Endothelial cell of umbilical vein (primary cell): ENCODE data around the gene TMEM213. TPM values are rescaled to one million over a fixed set of nuclear protein-coding genes. Genes with fewer than 3 reads are reported as not detected.

Experiments
- BruUV-seq: library from RNA; stranded (reverse); fragments of 400-500 nt; replicated peaks from 2 replicates; lab custom pipeline; 2021; lab: Mats Ljungman, UMichigan
- CTCF ChIA-PET: fragments of 300-600, 350-600 bp; sonication (Branson Sonifier 250); formaldehyde crosslinking; loops from one replicate; lab custom pipeline; 2021; ENCODE audit warnings: antibody characterized with exemption, inconsistent platforms; lab: Charles Lee
- POLR2A ChIA-PET: fragments of 300-600, 350-600 bp; sonication (Branson Sonifier 250); formaldehyde crosslinking; loops from one replicate; lab custom pipeline; 2021; ENCODE audit warnings: antibody characterized with exemption, inconsistent platforms; lab: Charles Lee
- DNase-seq: peaks from one replicate; pipeline ENCODE4 v3.0.0-alpha.2; 2011; ENCODE audit warnings: low read depth, low spot score
- FAIRE-seq: peaks from 2 replicates; lab custom pipeline; 2011; peaks lifted over from hg19 to GRCh38; lab: Jason Lieb, UNC
- H2AFZ ChIP-seq: 2 replicates; pipeline ENCODE4 v1.6.0; 2012; ENCODE audit warnings: low read depth, low read length, control low read depth, inconsistent platforms
- H3K27ac ChIP-seq: 2 replicates; pipeline ENCODE4 v1.5.1; 2011; ENCODE audit warnings: low read depth, mild to moderate bottlenecking, control low read depth, low read length, moderate library complexity; ENCODE audit not compliant: insufficient read depth
- H3K27me3 ChIP-seq, 2 experiments: 2 replicates each; pipeline versions ENCODE4 v1.6.0 to v1.6.1; 2011; ENCODE audit warnings: low read length in 2 of 2, mixed read lengths in 1 of 2; ENCODE audit not compliant: control insufficient read depth in 2 of 2, insufficient read depth in 2 of 2
- H3K36me3 ChIP-seq, 2 experiments: 2 replicates in 1 of 2; 3 replicates in 1 of 2; pipeline ENCODE4 v1.5.1; 2011; ENCODE audit warnings: low read length in 2 of 2, mild to moderate bottlenecking in 1 of 2, moderate library complexity in 1 of 2; ENCODE audit not compliant: control insufficient read depth in 2 of 2, insufficient read depth in 2 of 2; ENCODE audit errors: extremely low read depth in 1 of 2
- H3K4me1 ChIP-seq: 3 replicates; pipeline ENCODE4 v1.5.1; 2011; ENCODE audit warnings: mild to moderate bottlenecking, low read length; ENCODE audit not compliant: control insufficient read depth, insufficient read depth; ENCODE audit errors: extremely low read depth
- H3K4me2 ChIP-seq: 2 replicates; pipeline ENCODE4 v1.6.1; 2011; ENCODE audit warnings: low read length, control low read depth, mixed read lengths; ENCODE audit not compliant: insufficient read depth
- H3K4me3 ChIP-seq, 3 experiments: fragments of 200-600 bp in 1 of 3; sonication (generic), shearing (Covaris generic) in 1 of 3; replicated peaks in 1 of 3; 2 replicates each; pipeline ENCODE4 v1.5.1; 2011 to 2016; ENCODE audit warnings: control low read depth in 3 of 3, low read length in 3 of 3, mild to moderate bottlenecking in 2 of 3, inconsistent platforms in 1 of 3, low read depth in 1 of 3, moderate library complexity in 1 of 3; ENCODE audit not compliant: insufficient read depth in 1 of 3
- H3K79me2 ChIP-seq: 2 replicates; pipeline ENCODE4 v1.6.0; 2012; ENCODE audit warnings: low read length, inconsistent platforms; ENCODE audit not compliant: control insufficient read depth, insufficient read depth
- H3K9ac ChIP-seq: replicated peaks from 2 replicates; pipeline ENCODE3; 2011; ENCODE audit warnings: low read length, control low read depth; ENCODE audit not compliant: insufficient read depth; ENCODE audit errors: extremely low read depth
- H3K9me1 ChIP-seq: replicated peaks from 3 replicates; pipeline ENCODE4 v1.6.0; 2011; ENCODE audit warnings: mild to moderate bottlenecking, low read length; ENCODE audit not compliant: control insufficient read depth, insufficient read depth; ENCODE audit errors: extremely low read depth
- H3K9me3 ChIP-seq: replicated peaks from 2 replicates; pipeline ENCODE4 v1.5.1; 2012; ENCODE audit warnings: low read length, inconsistent platforms; ENCODE audit not compliant: control insufficient read depth, insufficient read depth
- H4K20me1 ChIP-seq: replicated peaks from 2 replicates; pipeline ENCODE3; 2011; ENCODE audit warnings: mild to moderate bottlenecking, low read length; ENCODE audit not compliant: control insufficient read depth, insufficient read depth; ENCODE audit errors: extremely low read depth
- EZH2 ChIP-seq: IDR thresholded peaks from 2 replicates; pipeline ENCODE4 v1.6.1; 2012; ENCODE audit warnings: borderline replicate concordance, low read depth, mild to moderate bottlenecking, moderate library complexity, low read length, inconsistent platforms; ENCODE audit not compliant: severe bottlenecking
- FOS ChIP-seq: IDR thresholded peaks from 2 replicates; pipeline ENCODE4 v1.6.1; 2011; ENCODE audit warnings: mild to moderate bottlenecking, low read length, moderate library complexity, borderline replicate concordance; ENCODE audit not compliant: insufficient read depth
- GATA2 ChIP-seq: IDR thresholded peaks from 2 replicates; pipeline ENCODE4 v1.7.0; 2011; ENCODE audit warnings: low read depth, mild to moderate bottlenecking, moderate library complexity, mixed read lengths, low read length; ENCODE audit not compliant: insufficient read length, insufficient read depth
- JUN ChIP-seq: IDR thresholded peaks from 2 replicates; pipeline ENCODE4 v1.6.1; 2011; ENCODE audit warnings: borderline replicate concordance, low read depth; ENCODE audit not compliant: insufficient read length, insufficient read depth
- MYC ChIP-seq: IDR thresholded peaks from one replicate; pipeline ENCODE4 v1.6.1; 2011; ENCODE audit warnings: mild to moderate bottlenecking, low read depth, low read length
- POLR2A ChIP-seq: IDR thresholded peaks from 2 replicates; pipeline ENCODE4 v1.6.1; 2012; ENCODE audit warnings: low read depth, mild to moderate bottlenecking, control low read depth, low read length
- POLR2AphosphoS5 ChIP-seq: IDR thresholded peaks from 2 replicates; pipeline ENCODE4 v1.6.1; 2012; ENCODE audit warnings: low read depth, mild to moderate bottlenecking, control low read depth, low read length, moderate library complexity; ENCODE audit not compliant: insufficient read depth
- dilution Hi-C: fragments of 300-500 bp; cut with MboI; formaldehyde crosslinking; loops from one replicate; pipeline ENCODE4 v1.15.0; 2019; ENCODE audit warnings: low sequenced_read_pairs; ENCODE audit not compliant: extremely low pct_ligation_motif_present
- intact Hi-C: fragments of 100-400 bp; cut with micrococcal nuclease; formaldehyde crosslinking; loops from one replicate; pipeline ENCODE4 v1.10.0; 2022
- polyA plus RNA-seq, 4 experiments: library from polyadenylated mRNA; depleted of rRNA in 3 of 4; stranded (reverse) in 3 of 4; unstranded in 1 of 4; fragments of >200 nt; gene quantifications; 2 replicates each; pipeline versions ENCODE4 v1.2.1 to v1.2.3, GENCODE V29; 2011 to 2012; ENCODE audit warnings: missing spikeins in 1 of 4
- total RNA-seq: library from RNA; stranded (reverse); gene quantifications from 2 replicates; pipeline ENCODE4 v1.2.3, GENCODE V29; 2021
- TF ChIP-seq, protein P1 (sequence below), 2 donors: IDR thresholded peaks; 1 replicate in 1 of 2; 2 replicates in 1 of 2; pipeline ENCODE4 v1.5.1; 2011; ENCODE audit warnings: low read length in 2 of 2, mild to moderate bottlenecking in 2 of 2, moderate library complexity in 2 of 2, control low read depth in 1 of 2, inconsistent platforms in 1 of 2, low read depth in 1 of 2; ENCODE audit not compliant: insufficient read depth in 1 of 2; ENCODE audit errors: extremely low read depth in 1 of 2
- TF ChIP-seq, protein P2 (sequence below): IDR thresholded peaks from 2 replicates; pipeline ENCODE4 v1.6.1; 2011; ENCODE audit not compliant: insufficient read depth, insufficient read length

Gene TMEM213
- total and polyA plus RNA-seq, 2 donors (not counting 3 experiments of a cell fraction or from before 2014, with no cell fraction given) = not detected

DNA sequence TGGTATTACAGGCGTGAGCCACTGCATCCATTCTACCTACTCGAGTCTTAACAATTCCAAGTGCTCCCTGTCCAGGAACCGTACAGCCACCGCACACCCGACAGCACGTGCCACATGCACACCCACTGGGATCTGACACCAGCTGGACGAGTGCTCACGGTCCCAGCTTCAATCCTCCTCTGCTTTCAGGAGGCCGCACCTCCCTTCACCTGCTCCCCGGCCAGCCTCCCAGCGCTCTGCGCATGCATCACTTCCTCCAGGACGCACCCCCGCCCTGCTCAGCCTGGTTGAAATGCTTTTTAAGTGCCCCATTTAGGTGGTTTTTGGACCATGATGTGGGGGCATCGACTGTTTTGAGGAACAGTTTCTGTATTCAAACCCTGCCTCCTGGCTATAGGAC is 47.3 kb upstream of the TMEM213 start:
- dilution Hi-C loops = no loop called here
- TF ChIP-seq POLR2A = no peak
- no peak for TF ChIP-seq JUN
- TF ChIP-seq EZH2 = no peak
- TF ChIP-seq MYC = no peak
- TF ChIP-seq POLR2AphosphoS5 = no peak
- TF ChIP-seq, protein P1, sequence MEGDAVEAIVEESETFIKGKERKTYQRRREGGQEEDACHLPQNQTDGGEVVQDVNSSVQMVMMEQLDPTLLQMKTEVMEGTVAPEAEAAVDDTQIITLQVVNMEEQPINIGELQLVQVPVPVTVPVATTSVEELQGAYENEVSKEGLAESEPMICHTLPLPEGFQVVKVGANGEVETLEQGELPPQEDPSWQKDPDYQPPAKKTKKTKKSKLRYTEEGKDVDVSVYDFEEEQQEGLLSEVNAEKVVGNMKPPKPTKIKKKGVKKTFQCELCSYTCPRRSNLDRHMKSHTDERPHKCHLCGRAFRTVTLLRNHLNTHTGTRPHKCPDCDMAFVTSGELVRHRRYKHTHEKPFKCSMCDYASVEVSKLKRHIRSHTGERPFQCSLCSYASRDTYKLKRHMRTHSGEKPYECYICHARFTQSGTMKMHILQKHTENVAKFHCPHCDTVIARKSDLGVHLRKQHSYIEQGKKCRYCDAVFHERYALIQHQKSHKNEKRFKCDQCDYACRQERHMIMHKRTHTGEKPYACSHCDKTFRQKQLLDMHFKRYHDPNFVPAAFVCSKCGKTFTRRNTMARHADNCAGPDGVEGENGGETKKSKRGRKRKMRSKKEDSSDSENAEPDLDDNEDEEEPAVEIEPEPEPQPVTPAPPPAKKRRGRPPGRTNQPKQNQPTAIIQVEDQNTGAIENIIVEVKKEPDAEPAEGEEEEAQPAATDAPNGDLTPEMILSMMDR (IDR thresholded peaks at IDR 0.05; ENCODE audit: extremely low read depth in 1 of 2, insufficient read depth in 1 of 2, low read depth in 1 of 2, low read length in 2 of 2) = no peak
- TF ChIP-seq FOS = no peak
- no peak for TF ChIP-seq GATA2
- TF ChIP-seq, protein P2, sequence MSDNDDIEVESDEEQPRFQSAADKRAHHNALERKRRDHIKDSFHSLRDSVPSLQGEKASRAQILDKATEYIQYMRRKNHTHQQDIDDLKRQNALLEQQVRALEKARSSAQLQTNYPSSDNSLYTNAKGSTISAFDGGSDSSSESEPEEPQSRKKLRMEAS = no peak
- H3K27me3 ChIP-seq = no peaks in the 10 kb centered on the region
- no peaks in the 10 kb centered on the region for H4K20me1 ChIP-seq
- no peaks in the 10 kb centered on the region for H3K4me1 ChIP-seq
- FAIRE-seq (no peak), DNase-seq (no peak)
- H3K36me3 ChIP-seq = no peaks in the 10 kb centered on the region
- POLR2A ChIA-PET = interaction anchor here (0.6 kb wide), 1 partner anchor 72 kb away, joined by 3 read pairs; no protein-coding TSS in a partner anchor
- no peaks in the 10 kb centered on the region for H3K79me2 ChIP-seq
- H3K9me1 ChIP-seq = no peaks in the 10 kb centered on the region
- no peak overlapping the region for H2AFZ ChIP-seq
- BruUV-seq = no TSS peak
- H3K9me3 ChIP-seq = no peaks in the 10 kb centered on the region
- no peak overlapping the region for H3K4me3 ChIP-seq
- H3K9ac ChIP-seq = no peak overlapping the region
- CTCF ChIA-PET = no interaction called here
- no peak overlapping the region for H3K4me2 ChIP-seq
- no peak overlapping the region for H3K27ac ChIP-seq
- intact Hi-C loops = no loop called here
